Measurements from ENCODE around the gene CSMD2.

The CSMD2 gene

DNA sequence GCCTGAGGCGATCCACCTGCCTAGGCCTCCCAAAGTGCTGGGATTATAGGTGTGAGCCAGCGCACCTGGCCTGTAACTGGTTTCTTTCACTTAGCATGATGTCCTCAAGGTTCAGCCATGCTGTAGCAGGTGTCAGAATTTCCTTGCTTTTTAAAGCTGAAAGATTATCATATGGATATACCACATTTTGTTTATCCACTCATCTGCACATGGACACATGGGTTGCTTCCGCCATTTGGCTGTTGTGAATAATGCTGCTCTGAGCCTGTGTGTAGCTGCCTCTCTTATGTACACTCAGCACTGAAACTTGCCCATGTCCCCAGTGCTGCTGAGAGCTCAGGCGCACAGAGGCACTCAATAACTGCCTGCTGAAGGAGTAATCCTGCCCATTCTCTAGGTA lies 11.8 kb downstream of the CSMD2 start:
- no peak for DNase-seq

DNA sequence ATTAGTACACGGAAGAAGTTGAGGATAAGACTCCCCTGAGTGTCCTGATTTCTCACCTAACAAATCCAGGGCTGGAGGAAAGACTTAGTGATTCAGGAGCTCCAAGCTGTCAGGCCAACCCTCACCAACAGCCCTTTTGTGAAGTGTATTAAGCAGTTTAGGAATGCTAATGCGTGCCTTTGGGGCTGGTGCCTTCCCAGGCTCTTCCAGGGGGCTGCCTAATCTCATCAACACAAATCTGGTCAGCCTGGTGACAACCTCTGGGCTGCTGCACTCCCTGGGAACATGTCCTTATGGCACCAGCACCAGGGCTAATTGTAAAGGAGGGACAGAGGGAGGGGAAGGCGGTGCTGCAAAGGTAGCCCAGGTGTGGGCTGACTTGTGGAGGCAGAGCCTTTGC lies 15.5 kb downstream of the CSMD2 start:
- no peak for DNase-seq

DNA sequence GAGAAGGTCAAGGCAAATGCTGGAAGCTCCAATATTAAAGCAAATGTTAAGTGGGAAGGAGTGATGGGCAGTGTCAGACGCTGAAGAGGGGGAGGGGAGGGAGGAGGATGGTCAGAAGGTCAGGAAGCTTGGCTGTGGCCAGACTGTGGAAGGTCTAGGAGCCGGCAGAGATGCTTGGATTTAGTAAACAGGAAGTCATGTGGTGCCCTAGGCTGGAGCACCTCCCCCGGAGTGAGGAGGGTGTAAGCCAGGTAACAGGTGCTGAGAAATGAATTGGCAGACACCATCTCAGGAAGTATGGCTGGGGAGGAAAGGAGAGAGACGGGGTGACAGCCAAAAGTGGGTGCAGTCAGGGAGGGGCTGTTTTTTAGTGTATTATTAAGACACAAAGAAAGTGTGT lies 17.7 kb downstream of the CSMD2 start:
- DNase-seq: no peak

DNA sequence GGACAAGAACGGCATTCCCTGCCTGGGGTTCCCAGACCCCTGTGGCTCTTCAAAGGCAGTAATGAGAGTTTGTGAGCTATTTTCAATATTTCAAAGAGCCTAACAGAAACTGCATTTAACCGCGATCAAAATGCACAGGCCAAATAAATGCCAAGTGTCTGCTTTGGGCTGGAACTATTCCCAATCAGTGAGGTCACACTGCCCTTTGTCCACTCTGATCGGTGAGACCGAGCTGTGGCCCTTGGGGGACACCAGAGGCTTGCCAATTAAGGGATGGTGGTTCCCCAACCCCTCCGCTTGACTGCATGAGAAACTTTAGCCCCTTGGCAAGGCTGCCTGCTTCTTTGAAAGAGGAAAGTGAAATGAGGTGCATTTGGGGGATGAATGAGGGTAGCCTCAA lies 20.3 kb downstream of the CSMD2 start:
- DNase-seq: no peak

- DNase-seq: no peak
Observed at GRCh38 chr1:34143975-34144374, 21.1 kb downstream of the CSMD2 start.

- DNase-seq: no peak
Observed at GRCh38 chr1:34140011-34140676, 24.9 kb downstream of the CSMD2 start.

- no peak for DNase-seq
Observed at GRCh38 chr1:34137411-34137810, 27.6 kb downstream of the CSMD2 start.

DNA sequence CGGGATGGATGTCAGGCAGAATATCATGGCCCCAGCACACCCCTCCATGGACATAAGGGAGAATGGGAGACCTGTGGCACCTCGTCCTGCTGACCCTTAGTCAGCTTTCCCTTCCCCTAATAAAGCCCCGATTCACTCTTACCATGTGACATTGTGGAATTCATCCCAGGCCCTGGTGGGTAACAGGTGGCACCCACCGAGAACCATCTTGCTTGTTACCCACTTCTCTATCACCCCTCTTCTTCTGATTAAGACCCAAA lies 32.9 kb downstream of the CSMD2 start:
- no peak for DNase-seq

DNA sequence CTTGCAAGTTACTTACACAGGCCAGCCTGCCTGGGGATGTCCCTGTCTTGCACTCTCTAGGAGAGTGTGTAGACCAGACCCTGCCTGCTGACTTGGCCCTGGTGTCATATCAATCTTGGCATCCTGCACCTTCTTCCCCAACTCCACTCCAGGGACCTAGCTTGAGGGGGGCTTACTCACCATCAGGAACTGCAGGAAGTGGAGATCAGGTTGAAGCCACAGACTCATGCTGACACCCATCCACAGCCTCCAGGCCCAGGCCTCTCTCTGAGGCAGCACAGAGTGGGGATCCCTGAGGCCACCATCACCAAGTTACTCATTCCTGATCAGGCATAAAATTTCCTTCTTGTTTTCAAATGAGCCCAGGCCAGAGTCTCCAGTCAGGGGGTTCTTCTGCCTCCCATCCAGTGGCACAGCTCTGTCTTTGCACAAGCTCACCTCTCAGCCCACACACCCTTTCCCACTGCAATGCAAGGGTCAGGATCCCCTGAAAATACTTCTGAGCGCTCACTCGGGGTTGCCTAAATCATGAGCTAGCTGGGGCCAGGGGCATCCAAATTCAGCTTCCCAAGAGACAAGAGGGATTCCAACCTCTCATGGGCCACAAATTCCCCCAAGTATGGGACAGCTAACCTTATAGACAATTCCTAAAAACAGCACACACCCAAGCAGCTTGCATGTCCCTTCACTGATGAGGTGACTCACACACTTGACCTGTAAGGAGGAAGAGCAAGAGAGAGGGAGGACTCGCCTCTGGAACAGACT lies 33.5 kb downstream of the CSMD2 start:
- DNase-seq: no peak

- no peak for DNase-seq
Observed at GRCh38 chr1:34130306-34130705, 34.7 kb downstream of the CSMD2 start.

GRCh38 chr1:34129630-34130029 lies 35.4 kb downstream of the CSMD2 start:
- DNase-seq: no peak

DNA sequence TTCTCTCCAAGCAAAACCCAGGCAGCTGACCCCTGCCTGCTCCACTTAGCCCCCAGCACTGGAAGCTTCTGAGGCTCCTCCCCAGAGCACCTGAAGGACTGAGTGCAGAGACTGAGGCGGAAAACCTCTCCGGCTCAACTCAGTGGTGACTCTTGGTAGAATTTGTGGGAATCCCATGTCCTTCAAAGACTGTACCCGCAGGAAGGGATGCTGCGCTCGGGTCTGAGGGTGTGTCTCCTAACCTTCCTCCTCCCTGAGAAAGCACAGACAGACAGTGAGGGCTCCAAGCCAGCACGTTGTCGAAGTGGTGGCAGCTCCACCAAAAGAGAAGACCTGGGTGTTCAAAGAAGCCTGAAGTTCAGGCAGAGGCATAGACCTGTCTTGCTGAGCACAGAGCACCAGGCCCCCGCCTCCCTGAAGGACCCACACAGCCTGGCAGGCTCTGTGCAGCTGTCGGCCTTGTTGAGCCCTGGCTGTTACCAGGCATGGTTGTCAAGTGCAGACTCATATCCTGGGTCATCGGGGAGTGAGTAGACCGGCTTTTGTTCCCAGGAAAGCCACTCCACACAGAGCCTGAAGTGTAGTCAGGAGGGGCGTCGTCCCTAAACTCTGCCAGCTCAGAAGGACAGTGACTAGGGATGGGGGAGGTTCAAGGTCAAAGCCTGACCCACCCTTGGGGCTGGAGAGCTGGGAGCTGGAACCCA lies 36.7 kb downstream of the CSMD2 start:
- no peak for DNase-seq

DNA sequence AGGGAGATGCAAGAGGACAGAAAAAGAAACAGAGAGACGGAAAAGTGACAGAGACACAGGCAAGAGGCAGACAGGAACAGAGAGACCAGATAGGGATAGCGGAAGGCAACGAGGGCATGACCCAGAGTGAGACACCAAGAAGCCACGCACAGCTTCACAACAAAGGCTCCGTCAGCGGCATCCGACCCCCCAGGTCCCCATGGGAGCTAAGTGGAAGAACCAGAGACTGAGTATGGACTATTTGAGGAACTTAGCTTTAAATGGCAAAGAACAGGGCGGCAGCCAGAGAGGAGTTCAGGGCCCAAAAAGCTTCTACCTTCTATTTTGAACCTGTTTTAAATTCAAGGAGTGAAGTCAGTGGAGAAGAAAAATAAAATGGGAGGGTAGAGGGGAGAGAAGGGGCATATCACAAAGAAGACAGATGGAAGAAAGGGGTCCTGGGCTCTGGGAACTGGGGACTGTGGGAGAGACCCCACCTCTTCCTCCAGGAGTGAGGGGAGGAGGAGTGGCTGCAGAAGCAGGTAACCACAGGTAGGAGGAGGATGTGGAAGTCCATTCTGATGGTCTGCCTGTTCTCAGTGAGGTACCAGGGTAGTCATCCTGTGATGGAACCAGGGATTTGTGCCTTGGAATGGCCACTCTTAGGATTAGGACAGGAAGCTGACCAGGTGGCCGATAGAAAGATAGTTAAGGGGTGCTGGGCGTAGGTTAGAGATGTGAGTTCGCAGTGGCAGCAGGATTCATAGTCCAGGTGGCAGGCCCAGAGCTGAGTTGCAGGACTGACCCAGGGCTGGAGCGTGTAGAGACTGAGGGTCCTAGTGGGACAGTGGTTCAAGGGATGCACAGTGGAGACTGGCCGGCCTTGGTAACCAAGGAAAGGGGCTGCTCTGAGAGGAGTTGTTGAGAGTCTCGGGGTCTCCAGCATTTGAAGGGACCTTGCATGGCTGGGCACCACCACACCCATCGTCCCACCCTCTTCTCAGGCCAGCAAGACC lies 37.7 kb downstream of the CSMD2 start:
- DNase-seq: no peak

DNA sequence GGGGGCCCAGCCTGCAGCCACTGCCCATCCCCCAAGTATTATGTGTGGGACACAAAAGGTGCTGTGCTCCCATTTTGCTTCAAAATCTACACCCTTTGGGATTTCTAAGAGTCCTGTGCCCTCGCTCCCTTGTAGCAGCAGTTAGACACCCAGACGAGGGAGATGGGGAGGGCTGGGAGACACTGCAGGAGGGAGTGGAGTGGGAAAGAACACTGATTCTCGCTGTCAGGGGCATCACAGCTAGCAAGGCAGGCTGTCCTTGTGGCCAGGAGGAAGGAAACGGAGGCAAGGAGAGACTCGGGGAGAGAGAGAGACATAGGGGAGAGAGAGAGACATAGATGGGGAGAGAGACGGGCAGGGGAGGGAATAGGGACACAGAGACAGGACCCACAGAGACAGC lies 38.5 kb downstream of the CSMD2 start:
- no peak for DNase-seq

DNA sequence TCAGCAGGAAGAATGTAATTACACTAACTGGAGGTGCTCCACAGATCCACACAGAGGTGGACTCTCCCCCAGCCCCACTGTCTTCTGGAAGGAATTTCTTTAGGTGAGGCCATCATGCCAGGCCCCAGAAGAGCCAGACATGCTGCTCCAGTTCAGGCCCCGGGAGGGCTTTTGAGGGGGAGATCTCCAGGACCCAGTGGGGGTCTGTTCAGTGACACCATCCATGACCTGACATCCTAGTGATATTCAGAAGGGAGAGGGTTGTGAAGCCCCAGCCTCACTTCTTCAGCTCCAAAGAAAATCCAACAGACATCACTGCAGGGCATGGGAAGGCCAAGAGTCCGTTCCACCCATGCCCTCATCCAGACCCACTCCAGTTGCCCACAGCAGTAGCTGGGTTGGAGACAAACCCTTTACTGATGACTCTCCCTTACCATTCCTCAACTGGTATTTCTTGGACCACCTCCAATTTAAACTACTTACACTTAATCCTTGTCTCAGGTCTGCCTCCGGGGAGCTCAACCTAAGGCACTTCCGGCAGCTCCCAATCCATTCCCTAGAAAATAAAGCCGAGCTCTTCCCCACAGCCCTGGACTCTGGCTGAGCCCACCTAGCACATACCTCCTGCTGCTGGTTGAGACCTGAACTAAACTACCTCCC lies 39.2 kb downstream of the CSMD2 start:
- no peak for DNase-seq

DNA sequence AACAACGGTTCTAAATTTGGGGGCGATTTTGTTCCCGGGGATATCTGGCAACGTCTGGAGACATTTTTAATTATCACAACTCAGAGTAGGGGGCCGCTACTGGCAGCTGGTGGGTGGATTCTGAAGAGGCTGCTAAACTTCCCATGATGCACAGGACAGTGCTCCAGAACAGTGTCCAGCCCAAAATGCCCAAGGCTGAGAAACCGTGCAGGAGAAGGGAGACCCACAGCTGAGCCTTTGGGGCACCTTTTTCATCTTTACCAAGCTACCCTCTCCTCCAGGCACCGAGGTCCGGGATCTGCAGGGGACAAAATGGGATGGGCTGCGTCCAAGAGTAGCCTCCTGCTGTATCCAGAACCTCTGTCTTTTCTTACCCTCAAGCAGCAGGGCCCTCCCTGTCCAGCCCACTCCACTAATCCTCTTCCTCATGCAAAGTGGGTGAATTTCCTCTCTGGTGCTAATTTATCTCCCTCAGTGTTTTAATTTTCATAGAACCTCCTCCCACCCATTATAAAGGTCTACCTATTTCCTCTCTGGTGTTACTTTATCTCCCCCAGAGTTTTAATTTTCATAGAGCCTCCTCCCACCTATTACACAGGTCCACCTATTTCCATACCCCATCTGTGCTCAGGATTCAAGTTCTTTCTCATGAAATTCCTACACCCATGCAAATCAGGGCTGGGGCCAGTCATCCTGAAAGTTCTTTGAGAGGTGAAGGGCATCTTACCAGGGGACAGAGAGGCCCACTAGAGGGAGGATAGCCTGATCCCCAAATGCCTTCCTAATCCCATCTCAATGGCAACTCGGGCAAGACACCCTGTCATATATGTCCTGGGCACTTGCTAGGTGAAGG lies 42.7 kb downstream of the CSMD2 start:
- no peak for DNase-seq

DNA sequence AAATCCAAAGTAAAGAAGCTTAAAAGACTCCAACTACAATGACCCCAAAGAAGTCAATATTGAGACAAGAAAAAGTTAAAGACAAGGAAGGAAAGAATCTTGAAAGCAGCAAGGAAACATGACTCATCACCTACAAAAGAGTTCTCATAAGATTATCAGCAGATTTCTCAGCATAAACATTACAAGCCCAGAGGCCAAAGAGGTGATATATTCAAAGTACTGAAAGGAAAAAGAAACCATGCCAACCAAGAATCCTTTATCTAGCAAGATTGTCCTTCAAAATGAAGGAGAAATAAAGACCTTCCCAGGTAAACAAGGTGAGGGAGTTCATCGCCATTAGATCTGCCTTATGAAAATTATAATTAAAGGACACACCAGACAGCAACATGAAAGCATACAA lies 49.8 kb downstream of the CSMD2 start:
- DNase-seq: no peak

GRCh38 chr1:34113887-34114286 lies 51.1 kb downstream of the CSMD2 start:
- no peak for DNase-seq

DNA sequence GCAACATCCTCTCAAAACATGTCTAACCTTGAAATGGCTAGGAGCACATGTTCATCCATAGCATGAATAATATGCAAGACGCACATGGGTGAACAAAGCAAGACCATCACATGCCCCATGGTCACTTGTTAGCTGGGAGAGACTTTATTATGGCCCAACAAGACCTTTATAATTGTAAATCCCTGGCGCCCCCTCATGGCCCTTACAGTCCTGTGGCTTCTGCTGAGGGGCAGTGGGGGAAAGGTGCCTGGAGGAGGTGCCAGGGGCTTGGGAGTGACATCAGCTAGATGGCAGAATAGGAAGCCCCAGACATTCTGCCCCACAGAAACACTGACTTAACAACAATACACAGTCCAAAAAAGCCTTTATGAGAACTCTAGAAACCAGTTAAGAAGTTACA lies 51.7 kb downstream of the CSMD2 start:
- DNase-seq: no peak

- no peak for DNase-seq
Observed at GRCh38 chr1:34108711-34109110, 56.3 kb downstream of the CSMD2 start.

DNA sequence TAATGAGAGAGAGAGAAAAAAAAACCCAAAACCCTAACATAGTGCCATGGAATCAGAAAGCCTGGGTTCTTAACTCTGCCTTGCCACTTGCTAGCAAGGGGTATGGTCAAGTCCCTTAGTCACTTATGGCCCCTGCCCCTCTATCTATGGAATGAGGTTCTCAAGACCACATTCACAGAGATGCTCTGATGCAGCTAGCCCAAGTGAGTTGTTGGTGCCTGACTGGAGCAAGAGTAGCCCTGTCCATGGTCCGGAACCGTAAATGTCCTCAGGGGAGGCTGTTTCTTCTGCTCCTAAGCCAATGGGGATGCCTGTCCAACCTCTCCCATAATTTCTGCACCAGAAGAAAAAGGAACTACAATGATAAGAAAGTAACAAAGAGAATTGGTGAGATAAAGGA lies 56.8 kb downstream of the CSMD2 start:
- no peak for DNase-seq

- no peak for DNase-seq
Observed at GRCh38 chr1:34101151-34101550, 63.9 kb downstream of the CSMD2 start.
